Measurements from ENCODE around the gene EXOG.

Gene EXOG, protein sequence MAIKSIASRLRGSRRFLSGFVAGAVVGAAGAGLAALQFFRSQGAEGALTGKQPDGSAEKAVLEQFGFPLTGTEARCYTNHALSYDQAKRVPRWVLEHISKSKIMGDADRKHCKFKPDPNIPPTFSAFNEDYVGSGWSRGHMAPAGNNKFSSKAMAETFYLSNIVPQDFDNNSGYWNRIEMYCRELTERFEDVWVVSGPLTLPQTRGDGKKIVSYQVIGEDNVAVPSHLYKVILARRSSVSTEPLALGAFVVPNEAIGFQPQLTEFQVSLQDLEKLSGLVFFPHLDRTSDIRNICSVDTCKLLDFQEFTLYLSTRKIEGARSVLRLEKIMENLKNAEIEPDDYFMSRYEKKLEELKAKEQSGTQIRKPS

DNA sequence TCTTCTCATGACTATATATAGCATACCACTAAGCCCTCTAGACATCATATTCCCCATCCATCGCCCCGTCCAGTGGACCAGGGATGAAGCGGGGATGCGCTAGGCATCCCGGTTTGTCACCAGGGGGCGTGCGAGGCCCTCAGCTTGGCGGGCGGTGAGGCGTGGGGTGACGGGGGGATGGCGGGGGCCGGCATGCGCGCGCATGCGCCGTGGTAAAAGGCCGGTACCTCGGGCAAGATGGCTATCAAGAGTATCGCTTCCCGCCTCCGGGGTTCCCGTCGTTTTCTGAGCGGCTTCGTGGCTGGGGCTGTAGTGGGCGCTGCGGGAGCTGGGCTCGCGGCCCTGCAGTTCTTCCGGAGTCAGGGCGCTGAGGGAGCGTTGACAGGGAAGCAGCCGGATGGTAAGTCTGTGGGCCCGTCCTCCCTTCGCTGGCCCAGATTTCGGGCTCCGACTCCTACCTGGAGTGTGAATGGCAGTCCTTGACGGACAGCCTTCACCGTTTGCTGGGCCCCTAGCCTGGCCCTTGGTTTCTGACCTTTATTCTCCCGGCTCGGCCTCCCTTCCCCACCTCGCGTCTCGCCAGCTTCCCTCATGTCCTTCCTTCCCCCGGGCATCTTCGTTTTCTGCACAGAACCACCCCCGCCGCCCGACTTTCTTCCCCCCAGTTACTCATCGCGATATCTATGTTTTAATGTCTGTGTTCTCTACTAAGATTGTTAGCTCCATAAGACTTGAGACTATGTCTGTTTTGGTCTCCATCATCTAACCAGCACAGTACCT, at the start of gene EXOG:
Gene EXOG (plus strand): TSS at position 210 of the 780 bp plus-strand sequence. CDS start 28 bp downstream, at position 238.
- DNase-seq: peak; percentile 80 to 93 (median 86)

DNA sequence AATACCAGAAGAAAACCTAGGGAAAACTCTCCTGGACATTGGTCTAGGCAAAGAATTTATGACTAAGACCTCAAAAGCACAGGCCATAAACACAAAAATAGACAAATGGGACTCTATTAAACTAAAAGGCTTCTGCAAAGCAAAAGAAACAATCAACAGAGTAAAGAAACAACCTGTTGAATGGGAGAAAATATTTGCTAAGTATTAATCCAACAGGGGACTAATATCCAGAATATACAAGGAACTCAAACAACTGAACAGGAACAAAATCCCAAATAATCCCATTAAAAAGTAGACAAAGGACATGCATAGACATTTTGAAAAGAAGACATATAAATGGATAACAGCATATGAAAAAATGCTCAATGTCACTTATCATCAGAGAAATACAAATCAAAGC, 49.3 kb upstream of the EXOG start:
- DNase-seq: no peak

DNA sequence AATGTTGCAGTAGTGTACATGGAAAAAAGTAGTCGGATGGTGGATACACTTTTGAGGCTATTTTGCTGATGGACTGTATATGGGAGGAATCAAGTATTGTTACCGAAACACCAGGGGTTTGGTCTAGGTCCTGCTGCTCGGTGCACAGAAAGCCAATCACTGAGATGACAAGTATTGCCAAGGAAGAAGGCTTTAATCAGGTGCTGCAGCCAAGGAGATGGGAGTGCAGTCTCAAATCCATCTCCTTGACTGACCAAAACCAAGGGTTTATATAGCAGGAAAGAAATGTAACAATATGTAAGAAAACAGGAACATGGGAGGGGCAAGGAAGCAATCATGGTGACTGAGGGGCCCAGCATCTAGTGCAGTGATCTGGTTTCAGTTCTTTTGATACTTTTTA, 45.3 kb upstream of the EXOG start:
- DNase-seq: no peak

DNA sequence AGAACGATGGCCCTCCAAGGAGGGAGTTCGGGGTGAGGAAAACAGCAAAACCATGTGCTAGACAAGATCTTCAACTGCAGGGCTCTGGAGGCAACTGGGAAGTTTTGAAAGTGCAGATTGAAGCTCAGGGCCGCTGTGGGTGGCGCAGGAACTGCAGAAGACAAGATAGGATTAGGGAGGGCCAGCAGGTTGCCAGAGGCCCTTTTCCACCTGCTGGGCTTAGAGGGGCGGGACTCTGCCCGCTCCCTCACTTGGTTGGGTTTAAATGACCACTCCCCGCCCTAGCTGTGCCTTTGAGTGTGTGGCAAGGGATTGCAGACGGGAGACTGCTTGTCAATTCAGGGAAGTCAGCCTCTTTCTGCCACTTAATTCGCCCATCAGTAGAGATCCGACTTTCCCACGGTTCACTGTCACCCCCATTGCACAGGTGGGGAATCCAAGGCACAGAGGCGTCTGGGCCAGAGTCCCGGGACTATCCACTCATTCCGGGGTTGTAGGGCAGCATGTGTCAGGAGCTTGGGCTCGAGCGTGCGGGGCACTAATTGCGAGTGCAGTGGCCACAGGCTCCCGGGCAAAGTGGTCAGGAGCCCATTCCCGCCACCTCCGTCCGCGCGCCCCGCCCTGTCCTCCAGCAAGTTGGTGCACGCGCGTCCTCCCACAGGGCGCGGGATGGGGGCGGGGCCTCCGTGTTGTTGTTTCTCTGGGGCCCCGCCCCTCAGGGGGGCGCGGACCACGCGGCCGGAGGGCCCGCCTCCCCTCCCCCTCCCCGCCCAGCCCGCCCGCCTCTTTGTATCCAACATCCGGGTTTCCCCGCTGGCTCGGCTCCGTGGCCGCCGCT, 42.8 kb upstream of the EXOG start, which contains the start of gene ACVR2B:
Gene ACVR2B (plus strand): TSS at position 816 of the 838 bp plus-strand sequence. CDS start 433 bp downstream, outside the sequence.
- peak; percentile 78 to 87 (median 86) for DNase-seq

DNA sequence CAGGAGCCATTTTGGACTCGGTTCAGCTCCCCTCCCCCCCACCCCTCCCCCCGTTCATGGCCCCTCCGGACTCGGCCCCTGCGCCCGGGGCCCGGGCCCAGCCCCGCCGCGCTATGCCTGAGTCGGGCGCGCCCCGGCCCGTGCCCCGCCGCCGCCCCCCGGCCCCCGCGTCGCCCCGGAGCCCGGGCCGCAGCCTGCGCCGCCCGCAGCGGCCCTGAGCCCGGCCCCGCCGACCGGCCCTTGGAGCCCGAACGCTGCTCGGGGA, 42.3 kb upstream of the EXOG start:
- no peak for DNase-seq

DNA sequence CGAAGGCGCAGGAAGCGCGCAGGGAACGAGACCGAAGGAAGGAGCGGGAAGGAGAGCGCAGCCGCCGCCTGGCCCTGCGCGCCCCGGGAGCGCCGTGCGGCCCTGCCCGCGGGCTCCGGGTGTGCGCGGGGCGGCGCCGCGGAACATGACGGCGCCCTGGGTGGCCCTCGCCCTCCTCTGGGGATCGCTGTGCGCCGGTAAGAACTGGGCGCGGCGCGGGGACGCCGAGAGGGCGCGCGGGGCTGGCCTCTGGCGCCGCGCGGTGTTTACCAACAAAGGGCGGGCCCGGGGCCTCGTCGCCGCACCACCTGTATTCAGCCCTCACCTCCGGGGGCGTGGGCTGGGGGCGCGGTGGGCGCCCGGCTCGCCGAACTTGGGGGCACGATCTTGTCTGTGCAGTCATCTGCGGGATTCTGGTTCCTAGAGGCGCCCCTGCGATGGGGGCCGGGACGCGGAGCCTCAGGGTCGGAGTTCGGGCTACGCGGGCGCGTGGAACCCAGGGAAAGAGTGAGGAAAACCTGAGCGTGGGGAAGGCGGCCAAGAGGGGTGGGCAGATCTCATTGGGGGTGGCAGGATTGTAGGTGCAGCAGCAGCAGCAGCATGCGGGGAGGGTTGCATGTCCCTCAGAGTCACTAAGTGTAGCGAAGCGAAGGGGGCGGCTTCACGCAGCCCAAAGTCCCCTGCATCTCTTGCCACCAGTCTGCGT, 41.8 kb upstream of the EXOG start:
- DNase-seq: peak in 2 of 3 experiments; percentile 72 to 75

DNA sequence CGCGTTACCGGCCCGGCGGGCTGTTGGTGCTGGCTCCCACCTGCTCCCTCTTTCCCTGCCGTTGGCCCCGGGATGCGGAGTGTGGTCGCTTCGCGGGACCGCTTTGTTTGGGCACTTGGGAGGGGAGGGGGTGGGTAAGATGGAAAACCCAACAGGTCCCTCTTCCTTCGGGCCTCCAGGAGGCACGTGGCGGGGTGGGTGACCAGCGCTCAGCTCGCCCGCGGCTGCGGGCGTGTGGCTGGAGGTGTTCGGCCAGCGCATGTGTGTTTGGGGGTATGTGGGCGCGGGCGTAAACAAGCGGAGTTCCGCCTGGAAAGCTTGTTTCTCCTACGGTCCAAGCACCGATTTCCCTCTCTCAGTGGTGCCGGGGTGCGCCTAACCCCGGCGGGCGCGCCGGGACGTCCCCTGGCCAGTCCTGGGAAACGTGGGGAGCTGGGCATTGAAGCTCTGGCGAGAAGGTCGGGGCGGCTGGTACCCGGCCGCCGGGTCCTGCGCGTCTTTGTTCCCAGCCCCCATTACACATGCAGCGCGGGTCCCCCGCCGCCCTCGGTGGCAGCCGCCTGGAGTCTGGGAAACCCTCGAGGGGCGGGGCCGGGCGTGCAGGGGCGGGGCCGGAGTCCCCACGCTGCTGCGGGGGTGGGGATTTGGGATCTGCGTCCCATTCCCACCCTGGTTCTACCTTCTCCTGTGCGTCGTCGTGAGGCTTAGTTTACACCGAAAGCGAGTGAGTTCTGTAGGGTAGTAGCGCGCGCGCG, 41.1 kb upstream of the EXOG start:
- DNase-seq: peak; percentile 73 to 90 (median 82)

DNA sequence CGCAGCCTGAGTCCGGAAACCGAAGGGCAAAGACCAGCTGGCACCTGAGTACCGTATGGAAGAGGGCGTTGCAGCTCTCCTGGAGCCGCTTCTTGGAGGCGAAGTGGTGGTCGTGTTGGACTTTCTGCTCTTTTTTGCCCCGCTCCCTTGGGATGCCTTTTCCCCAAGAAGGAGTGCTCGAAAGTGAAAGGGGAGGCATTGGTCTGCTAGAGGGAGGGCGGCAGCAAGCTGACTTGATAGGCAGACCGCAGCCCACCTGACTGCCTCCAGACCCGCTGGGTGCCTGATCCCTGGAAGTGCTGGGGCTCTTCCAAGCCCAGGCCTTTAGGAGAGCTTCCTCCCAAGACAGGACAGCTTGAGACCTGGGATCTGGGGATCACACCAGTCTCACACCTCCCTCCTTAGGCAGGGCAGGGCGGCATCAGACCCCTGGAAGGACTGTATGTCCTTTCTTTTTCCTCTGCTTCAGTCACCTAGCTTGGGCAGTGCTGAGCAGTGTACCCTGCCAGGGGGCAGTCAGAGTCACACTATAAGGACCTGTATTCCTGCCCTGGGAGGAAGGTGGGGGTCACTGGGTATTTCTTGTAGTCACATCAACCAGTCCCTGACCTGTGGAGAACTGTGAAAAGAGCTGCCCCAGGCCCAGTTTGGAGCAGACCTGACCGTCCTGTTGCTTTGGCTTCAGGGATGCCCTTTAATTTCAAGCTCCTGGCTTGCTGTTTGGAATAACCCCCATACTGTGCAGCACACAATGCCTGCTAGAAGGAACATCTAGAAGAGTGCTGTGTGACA, 40.3 kb upstream of the EXOG start:
- DNase-seq: peak in 1 of 3 experiments; percentile 28

DNA sequence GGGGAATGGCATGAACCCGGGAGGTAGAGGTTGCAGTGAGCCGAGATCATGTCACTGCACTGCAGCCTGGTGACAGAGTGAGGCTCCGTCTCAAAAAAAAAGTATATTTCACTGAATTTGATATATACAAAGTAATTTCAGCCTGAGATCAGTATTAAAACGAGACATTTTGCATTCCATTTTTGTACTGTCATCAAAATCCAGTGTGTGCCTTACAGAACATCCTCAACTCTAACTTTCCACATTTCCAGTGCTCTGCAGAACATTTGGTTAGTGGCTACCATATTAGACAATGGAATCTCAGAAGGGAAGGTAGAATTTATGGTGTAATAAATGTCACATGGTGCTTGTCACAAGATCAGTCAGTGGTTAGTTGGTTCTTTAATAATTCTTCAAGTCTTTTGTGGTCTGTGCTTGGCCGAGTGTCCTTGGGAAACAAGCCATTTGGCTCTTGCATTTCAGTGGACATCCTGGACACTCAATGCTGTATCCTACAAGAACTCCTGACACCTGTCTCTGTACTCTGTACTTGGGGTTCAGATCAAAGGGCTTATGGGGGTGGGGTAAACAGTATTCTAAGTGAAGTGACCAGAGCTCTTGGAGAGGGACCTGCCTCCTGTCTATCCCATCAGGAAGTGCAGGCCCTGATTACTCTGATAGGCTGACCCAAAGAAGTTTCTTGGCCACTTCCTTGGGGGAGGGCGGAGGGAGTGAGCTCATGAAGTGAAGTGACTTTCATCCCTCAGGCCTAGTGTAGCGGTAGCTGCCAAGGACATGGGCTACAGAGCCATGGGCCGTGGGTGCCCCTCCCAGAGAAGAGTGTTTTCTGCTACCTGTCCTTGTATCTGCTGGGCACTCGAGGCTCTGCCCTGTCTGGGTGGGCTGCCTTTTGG, 38.8 kb upstream of the EXOG start:
- DNase-seq: no peak

DNA sequence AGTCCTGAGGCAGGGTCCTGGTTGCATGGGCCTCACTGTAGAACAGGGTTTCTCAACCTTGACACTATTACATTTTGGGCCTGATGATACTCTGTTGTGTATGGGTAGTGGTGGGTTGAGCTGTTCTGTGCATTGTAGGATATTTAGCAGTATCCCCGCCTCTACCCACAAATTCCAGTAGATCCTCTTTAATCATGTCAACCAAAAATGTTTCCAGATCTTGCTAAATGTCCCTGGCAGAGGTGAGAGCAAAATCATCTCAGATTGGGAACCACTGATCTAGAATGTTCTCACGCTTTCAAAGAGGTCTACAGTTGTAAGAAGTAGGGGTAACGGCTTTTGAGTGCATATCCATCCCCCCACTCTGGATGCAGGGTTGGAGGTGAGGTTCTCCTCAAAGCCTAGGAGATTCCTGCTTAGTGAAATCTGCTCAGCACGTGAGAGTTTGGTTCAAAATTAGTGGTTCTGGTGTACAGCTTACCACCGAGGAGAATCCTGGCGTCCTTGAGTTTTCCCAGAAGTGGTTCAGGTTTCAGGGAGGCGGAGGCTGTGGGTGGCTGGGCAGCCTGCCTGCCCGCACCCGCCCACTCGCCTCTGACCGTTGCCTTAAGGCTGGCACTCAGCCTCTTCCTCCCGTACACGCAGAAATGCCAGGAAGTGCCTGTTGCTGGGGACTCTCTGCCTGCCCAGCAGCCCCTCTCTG, 37.2 kb upstream of the EXOG start:
- no peak for DNase-seq

DNA sequence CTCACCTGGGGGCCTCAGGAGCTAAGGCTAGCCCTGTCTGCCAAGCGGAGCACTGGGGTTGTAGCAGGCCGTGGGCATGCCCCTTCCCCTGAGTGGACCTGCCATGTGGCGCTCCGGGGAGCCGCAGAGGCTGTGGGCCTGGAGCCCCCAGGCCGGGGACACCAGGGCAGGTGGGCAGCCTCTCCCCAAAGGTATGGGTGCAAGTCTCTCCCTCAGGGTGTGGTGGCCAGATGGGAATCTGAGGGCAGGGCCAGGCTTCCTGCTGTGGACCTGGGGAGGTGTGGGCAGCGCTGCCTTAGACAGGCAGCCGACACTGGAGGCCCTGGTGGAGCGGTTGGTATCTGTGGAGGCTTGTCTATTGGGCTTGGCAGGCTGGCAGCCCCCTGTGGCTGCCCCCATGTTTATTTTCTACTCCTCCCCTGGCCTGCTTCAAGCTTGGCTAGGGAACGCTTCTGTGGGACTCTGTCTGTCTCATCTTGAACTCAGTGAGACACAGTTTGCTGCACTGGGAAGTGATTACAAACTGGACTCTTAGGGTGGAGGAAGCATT, 36.6 kb upstream of the EXOG start:
- DNase-seq: no peak

DNA sequence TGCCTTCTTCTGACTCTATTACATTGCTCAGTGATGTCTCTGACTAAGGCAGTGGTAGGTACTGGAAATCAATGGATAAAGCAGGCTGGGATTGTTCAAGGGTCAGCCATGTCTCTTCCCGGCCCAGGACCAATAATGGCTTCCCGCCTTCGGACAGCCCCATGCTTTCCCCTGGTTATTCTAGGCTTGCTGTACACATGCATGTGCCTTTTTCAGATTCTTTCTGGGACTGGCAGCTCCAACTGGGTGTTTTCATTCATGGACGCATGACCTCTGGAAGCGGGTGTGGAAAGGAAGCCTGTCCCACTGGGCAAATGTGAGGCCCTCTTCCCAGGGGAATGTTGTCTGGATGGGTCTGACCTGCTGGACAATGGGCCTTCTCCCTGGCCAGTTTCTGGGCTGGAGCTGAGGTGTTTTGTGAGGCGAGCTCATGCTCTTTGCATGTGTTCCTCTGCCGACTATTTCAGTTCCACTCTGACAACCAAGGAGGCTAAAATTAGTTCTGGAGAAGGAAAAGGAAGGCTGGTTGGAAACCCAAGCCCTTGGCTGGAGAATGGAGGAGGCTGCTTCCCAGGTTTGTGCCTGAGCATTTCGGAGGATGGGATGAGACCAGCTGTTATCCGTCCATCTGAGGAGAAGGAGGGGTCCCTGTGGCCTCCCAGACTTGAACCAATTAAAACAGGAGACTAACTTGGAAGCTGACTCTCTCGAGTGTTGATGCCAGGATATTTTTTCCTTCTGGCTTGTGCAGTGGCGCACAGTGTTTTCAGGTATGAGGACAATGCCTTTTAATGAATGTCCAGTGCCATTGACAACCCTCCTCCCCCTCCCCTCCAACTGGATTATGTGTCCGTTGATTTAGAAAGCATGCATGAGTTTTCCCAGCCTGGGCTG, 35.5 kb upstream of the EXOG start:
- DNase-seq: no peak

DNA sequence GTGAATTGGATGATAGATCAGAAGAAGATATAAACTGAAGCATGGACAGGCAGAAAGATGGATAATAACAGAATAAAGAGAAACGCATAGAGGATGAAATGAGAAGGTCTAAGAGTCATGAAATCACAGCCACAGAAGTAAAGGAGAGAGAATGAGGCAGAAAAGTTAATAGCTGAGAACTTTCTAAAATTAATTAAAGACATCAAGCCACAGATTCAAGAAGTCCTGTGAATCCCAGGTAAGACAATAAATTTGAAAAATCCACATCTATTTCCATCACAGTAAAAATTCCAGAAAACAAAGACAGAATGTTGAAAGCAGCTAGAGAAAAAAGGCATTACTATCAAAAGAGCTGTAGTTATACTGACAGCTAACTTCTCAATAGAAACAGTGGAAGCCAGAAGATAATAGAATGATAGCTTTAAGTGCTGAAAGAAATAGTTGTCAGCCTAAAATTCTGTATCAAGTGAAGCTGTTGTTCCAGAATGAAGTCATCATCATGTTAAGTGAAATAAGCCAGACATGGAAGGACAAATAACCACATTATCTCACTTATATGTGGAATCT, 30.5 kb upstream of the EXOG start:
- DNase-seq: no peak

DNA sequence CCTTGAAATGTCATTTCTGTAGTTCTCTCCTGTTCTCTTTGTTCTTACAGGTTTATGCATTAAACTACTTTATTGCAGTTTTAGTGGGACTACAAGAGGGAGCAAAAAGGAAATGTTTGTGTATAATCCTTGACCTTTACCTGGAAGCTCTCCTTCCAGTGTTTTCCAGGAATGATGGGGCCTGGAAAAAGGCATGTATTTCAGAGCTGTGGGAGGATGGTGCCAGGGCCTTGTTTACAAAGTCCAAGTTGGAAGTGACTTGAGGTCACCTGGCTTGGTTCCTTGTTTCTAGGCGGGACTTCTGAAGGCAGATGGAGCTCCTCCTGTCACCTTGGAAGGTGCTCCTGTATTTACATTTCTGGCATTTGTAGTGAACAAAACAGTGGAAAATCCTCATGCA, 27.4 kb upstream of the EXOG start:
- DNase-seq: no peak

DNA sequence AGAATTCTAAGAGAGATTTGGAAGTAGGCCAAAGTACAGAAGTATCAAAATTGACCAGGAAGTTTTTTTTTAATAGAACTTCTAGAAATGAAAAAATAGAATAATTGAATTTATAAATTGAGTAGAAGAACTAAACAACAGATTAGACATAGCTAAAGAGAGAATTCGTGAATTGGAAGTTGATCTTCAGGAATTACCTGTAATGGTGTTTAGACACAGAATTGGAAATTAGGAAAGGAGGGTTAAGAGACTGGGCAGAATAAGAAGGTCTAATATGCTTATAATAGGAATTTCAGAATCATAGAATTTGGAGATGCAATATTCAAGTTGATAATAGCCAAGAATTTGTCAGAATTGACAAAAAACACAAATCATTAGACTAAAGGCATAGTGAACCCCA, 26.3 kb upstream of the EXOG start:
- no peak for DNase-seq

DNA sequence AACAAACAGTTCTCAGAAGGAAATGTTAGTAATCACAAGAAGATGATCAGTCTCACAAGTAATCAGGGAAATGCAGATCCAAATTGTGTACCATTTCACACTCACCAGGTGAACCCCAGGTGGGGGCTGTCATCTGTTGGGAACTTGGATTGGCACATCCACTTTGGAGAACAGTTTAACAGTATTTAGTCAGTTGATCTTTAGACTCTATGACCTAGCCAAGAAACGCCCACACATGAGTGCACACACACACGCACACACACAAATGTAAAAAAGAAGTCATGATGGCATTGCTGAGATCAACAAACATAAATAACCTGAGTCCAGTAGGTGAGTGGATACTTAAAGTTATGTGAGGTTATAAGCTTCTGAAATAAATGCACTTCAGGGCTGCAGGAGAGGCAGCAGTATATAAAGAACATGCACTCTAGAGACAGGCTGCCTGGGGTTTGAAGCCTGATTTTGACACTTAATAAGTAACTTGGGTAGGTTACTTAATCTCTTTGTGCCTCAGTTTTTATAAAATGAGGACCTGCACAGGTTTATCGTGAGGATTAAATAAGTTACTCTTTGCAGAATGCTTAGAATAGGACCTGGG, 24.8 kb upstream of the EXOG start:
- DNase-seq: no peak

DNA sequence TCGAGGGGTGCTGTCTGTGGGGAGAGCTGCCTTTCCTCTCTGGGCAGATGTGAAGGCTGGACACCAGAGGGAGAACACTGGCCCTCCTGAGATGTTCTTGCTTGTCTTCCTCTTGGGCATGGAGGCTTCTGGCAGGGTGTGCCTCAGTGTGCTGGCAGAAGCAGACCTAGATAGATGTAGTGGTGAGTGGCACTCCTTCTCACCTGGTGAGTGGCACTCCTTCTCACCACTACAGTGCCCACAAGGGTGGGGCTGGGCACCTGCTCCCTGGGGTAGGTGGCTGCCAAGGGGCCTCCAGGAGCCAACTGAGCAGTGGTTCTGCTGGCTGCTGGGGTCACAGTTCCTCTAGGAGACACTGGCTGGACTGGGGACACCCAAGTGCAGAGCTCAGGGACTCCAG, 23.8 kb upstream of the EXOG start:
- DNase-seq: no peak
